Measurements from ENCODE around the gene GRK1. TPM values are rescaled to one million over a fixed set of nuclear protein-coding genes. Genes with fewer than 3 reads are reported as not detected.
"Not testable (repeated sequence)": the region's sequence is repeated elsewhere in the genome, so short reads cannot be mapped to it uniquely, and the experiment has no call there.

The GRK1 gene
- total and polyA plus RNA-seq, 2 experiments from 2014 or later, result 0.17 TPM; not detected in 1

DNA sequence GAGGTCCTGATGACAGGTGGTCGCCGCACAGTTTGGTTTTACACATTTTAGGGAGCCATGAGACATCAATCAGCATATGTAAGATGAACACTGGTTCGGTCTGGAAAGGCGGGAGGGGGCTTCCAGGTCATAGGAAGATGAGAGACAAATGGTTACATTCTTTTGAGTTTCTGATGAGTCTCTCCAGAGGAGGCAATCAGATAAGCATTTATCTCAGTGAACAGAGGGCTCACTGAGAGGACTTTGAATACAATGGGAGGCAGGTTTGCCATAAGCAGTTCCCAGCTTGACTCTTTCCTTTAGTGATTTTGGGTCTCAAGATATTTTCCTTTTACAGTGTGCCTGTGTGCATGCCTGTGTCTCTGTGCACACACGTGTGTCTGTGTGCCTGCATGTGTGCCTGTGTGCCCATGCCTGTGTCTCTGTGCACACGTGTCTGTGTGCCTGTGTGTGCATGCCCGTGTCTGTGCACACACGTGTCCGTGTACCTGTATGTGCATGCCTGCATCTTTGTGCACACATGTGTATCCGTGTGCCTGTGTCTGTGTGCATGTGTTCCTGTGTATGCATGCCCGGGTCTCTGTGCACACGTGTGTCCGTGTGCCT lies 56.5 kb downstream of the GRK1 start:
- no peak overlapping the region for H3K4me3 ChIP-seq
- no peaks in the 10 kb centered on the region for H3K9me3 ChIP-seq (ENCODE audit: low read depth)
- H3K9me2 ChIP-seq (replicated peaks; ENCODE audit: insufficient read depth), result no peaks in the 10 kb centered on the region
- DNase-seq (ENCODE audit: low spot score), result no peak
- peaks cover 6% of the 10 kb centered on the region for H3K4me1 ChIP-seq (ENCODE audit: insufficient read depth)
- no peaks in the 10 kb centered on the region for H3K27me3 ChIP-seq
- H3K36me3 ChIP-seq (replicated peaks; ENCODE audit: insufficient read depth, low read depth), result no peaks in the 10 kb centered on the region
- H2AFZ ChIP-seq, result no peak overlapping the region
- WGBS (ENCODE audit: low lambda C conversion rate, missing lambda C conversion rate), result 69% methylated on average over 13 of the region's 13 CpGs
- H4K20me1 ChIP-seq (ENCODE audit: insufficient read depth, poor library complexity, severe bottlenecking), result no peaks in the 10 kb centered on the region
- no peaks in the 10 kb centered on the region for H3K79me2 ChIP-seq
- H3K4me2 ChIP-seq, result no peak overlapping the region
- no peak overlapping the region for H3K27ac ChIP-seq
- TF ChIP-seq, protein P1, sequence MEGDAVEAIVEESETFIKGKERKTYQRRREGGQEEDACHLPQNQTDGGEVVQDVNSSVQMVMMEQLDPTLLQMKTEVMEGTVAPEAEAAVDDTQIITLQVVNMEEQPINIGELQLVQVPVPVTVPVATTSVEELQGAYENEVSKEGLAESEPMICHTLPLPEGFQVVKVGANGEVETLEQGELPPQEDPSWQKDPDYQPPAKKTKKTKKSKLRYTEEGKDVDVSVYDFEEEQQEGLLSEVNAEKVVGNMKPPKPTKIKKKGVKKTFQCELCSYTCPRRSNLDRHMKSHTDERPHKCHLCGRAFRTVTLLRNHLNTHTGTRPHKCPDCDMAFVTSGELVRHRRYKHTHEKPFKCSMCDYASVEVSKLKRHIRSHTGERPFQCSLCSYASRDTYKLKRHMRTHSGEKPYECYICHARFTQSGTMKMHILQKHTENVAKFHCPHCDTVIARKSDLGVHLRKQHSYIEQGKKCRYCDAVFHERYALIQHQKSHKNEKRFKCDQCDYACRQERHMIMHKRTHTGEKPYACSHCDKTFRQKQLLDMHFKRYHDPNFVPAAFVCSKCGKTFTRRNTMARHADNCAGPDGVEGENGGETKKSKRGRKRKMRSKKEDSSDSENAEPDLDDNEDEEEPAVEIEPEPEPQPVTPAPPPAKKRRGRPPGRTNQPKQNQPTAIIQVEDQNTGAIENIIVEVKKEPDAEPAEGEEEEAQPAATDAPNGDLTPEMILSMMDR (IDR thresholded peaks at IDR 0.05; ENCODE audit: poor library complexity), result no peak
- TF ChIP-seq EZH2 (IDR thresholded peaks at IDR 0.05; ENCODE audit: borderline replicate concordance) (no peak), EZH2phosphoT487 (IDR thresholded peaks at IDR 0.05; ENCODE audit: low read depth, severe bottlenecking, unreplicated experiment) (no peak)

DNA sequence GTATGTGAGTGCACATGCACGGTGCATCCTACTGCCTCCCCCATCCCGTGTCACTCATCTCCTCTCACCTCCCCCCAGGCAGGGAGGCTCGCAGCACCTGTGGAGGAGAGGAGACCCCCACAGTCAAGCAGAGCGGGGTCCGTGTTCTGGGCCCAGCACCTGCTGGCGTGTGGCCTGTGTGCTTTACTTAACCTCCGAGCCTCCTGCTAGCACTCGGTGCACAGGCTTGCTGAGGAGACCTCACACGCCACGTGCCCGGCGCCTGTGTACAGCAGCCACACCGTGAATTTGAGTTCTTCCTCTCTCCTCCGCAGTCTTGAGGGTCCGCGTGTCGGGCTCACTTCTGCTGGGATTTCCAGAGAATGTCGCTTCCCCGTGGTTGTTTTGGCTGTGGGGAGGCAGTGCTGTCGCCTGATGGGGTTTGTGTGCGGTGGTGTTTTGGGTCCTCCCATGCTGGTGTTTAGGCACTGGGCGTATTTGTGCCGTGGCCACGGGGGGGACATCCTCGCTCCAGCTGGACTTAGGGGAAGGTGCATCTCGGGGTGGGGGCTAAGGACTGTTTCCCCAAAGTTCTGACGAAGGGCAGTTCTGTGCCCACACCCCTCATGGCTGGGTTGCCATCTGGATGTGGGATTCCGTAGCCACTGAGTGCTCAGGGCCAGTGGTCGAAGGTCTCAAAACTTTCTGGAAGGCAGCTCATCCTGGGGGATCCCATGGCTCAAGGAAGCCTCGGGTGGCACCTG lies 57.2 kb downstream of the GRK1 start:
- H3K4me3 ChIP-seq, result peak overlapping the region; percentile 96

DNA sequence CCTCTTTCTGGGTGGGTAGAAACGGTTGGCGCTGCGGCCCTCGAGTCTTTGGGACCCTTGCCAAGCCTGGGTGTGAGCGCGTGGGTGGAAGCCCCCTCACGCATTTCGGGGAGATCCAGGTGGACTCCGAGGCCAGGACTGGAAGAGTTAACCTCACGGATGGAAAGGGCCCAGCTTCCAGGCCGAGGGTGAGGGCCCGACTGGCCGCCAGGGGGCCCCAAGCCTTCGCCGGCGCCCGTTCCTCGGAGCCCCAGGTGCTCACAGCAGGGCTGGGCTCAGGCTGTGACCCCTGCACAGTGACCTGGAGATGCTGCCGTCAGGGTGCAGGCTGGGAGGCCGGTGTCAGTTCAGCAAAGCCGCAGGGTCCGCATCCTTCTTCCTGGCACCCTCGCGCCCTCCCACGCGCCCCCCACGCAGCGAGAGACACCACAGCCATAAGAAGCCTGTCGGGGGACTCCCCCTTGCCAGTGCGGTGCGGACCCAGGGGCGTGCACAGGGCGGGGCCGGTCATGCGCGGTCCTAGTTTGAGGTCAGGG lies 57.8 kb downstream of the GRK1 start:
- peak overlapping the region; percentile 94 for H2AFZ ChIP-seq

More for the DNA sequence above, 57.2 kb downstream of the GRK1 start:
- Histone ChIP-seq H3K27ac (peak overlapping the region; percentile 75), H2AFZ (peak overlapping the region; percentile 94), H3K79me2 (no peaks in the 10 kb centered on the region), H4K20me1 (ENCODE audit: insufficient read depth, poor library complexity, severe bottlenecking) (no peaks in the 10 kb centered on the region), H3K9me3 (ENCODE audit: low read depth) (no peaks in the 10 kb centered on the region), H3K27me3 (no peaks in the 10 kb centered on the region), H3K9me2 (replicated peaks; ENCODE audit: insufficient read depth) (no peaks in the 10 kb centered on the region), H3K4me1 (ENCODE audit: insufficient read depth) (peaks cover 6% of the 10 kb centered on the region), H3K4me2 (peak overlapping the region; percentile 99), H3K36me3 (replicated peaks; ENCODE audit: insufficient read depth, low read depth) (no peaks in the 10 kb centered on the region)
- WGBS (ENCODE audit: low lambda C conversion rate, missing lambda C conversion rate), result 91% methylated on average over 30 of the region's 30 CpGs
- no peak for DNase-seq (ENCODE audit: low spot score)
- TF ChIP-seq EZH2phosphoT487 (IDR thresholded peaks at IDR 0.05; ENCODE audit: low read depth, severe bottlenecking, unreplicated experiment), result no peak
- TF ChIP-seq EZH2 (IDR thresholded peaks at IDR 0.05; ENCODE audit: borderline replicate concordance), result no peak
- TF ChIP-seq, protein P1 (IDR thresholded peaks at IDR 0.05; ENCODE audit: poor library complexity), result no peak

DNA sequence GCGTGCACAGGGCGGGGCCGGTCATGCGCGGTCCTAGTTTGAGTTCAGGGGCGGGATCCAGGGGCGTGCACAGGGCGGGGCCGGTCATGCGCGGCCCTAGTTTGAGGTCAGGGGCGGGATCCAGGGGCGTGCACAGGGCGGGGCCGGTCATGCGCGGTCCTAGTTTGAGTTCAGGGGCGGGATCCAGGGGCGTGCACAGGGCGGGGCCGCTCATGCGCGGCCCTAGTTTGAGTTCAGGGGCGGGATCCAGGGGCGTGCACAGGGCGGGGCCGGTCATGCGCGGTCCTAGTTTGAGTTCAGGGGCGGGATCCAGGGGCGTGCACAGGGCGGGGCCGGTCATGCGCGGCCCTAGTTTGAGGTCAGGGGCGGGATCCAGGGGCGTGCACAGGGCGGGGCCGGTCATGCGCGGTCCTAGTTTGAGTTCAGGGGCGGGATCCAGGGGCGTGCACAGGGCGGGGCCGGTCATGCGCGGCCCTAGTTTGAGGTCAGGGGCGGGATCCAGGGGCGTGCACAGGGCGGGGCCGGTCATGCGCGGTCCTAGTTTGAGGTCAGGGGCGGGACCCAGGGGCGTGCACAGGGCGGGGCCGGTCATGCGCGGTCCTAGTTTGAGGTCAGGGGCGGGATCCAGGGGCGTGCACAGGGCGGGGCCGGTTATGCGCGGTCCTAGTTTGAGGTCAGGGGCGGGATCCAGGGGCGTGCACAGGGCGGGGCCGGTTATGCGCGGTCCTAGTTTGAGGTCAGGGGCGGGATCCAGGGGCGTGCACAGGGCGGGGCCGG lies 58.5 kb downstream of the GRK1 start:
- H3K27ac ChIP-seq; H2AFZ ChIP-seq; H3K4me1 ChIP-seq (ENCODE audit: insufficient read depth); H4K20me1 ChIP-seq (ENCODE audit: insufficient read depth, poor library complexity, severe bottlenecking); H3K9me3 ChIP-seq (ENCODE audit: low read depth); H3K36me3 ChIP-seq (replicated peaks; ENCODE audit: insufficient read depth, low read depth); H3K4me3 ChIP-seq; H3K27me3 ChIP-seq; DNase-seq (ENCODE audit: low spot score); H3K9me2 ChIP-seq (replicated peaks; ENCODE audit: insufficient read depth); H3K79me2 ChIP-seq: not testable (repeated sequence)
- H3K4me2 ChIP-seq, result peak overlapping the region; percentile 99
- 0% methylated on average over 1 of the region's 75 CpGs for WGBS (ENCODE audit: low lambda C conversion rate, missing lambda C conversion rate)

More for the DNA sequence above, 57.8 kb downstream of the GRK1 start:
- no peaks in the 10 kb centered on the region for H3K9me3 ChIP-seq (ENCODE audit: low read depth)
- DNase-seq (ENCODE audit: low spot score), result peak; percentile 89
- H3K27ac ChIP-seq, result peak overlapping the region; percentile 75
- peak overlapping the region; percentile 99 for H3K4me2 ChIP-seq
- peak overlapping the region; percentile 96 for H3K4me3 ChIP-seq
- H3K36me3 ChIP-seq (replicated peaks; ENCODE audit: insufficient read depth, low read depth), result no peaks in the 10 kb centered on the region
- H4K20me1 ChIP-seq (ENCODE audit: insufficient read depth, poor library complexity, severe bottlenecking), result no peaks in the 10 kb centered on the region
- peaks cover 6% of the 10 kb centered on the region for H3K4me1 ChIP-seq (ENCODE audit: insufficient read depth)
- no peaks in the 10 kb centered on the region for H3K79me2 ChIP-seq
- no peaks in the 10 kb centered on the region for H3K9me2 ChIP-seq (replicated peaks; ENCODE audit: insufficient read depth)
- TF ChIP-seq EZH2phosphoT487 (IDR thresholded peaks at IDR 0.05; ENCODE audit: low read depth, severe bottlenecking, unreplicated experiment), result no peak
- TF ChIP-seq EZH2 (IDR thresholded peaks at IDR 0.05; ENCODE audit: borderline replicate concordance), result no peak
- TF ChIP-seq, protein P1 (IDR thresholded peaks at IDR 0.05; ENCODE audit: poor library complexity), result peak; percentile 87
- no peaks in the 10 kb centered on the region for H3K27me3 ChIP-seq
- 7% methylated on average over 34 of the region's 36 CpGs for WGBS (ENCODE audit: low lambda C conversion rate, missing lambda C conversion rate)

DNA sequence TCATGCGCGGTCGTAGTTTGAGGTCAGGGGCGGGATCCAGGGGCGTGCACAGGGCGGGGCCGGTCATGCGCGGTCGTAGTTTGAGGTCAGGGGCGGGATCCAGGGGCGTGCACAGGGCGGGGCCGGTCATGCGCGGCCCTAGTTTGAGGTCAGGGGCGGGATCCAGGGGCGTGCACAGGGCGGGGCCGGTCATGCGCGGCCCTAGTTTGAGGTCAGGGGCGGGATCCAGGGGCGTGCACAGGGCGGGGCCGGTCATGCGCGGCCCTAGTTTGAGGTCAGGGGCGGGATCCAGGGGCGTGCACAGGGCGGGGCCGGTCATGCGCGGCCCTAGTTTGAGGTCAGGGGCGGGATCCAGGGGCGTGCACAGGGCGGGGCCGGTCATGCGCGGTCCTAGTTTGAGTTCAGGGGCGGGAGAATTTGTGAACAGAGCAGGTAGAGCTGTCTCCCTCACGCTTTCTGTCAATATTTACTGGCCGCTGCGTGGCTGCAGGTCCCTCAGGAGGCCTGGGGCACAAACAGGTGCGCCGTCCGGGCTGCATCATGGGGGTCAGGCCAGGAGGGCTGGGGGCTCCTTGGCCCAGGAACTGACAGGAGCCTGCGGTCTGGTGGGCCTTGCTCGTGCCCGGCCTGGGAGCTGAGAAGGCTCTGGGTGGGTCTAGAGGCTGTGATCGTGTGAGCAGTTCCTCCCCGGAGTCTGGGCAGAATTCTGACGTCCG lies 59.2 kb downstream of the GRK1 start:
- not testable (repeated sequence) for H3K79me2 ChIP-seq; H3K27me3 ChIP-seq; H3K9me2 ChIP-seq (replicated peaks; ENCODE audit: insufficient read depth); H3K9me3 ChIP-seq (ENCODE audit: low read depth); H3K36me3 ChIP-seq (replicated peaks; ENCODE audit: insufficient read depth, low read depth); H4K20me1 ChIP-seq (ENCODE audit: insufficient read depth, poor library complexity, severe bottlenecking); H3K4me1 ChIP-seq (ENCODE audit: insufficient read depth)
- WGBS (ENCODE audit: low lambda C conversion rate, missing lambda C conversion rate), result 76% methylated on average over 11 of the region's 54 CpGs
- Histone ChIP-seq H3K4me3 (peak overlapping the region; percentile 2), H3K4me2 (peak overlapping the region; percentile 88), H3K27ac (peak overlapping the region; percentile 72), H2AFZ (peak overlapping the region; percentile 37)
- DNase-seq (ENCODE audit: low spot score), result peak; percentile 49

All from hepatocyte (in vitro differentiated cells).